Stimulated activated CD8-positive, alpha-beta memory T cell treated with anti-CD3 and anti-CD28 coated beads, Interleukin-7, amount 100 ng/mL, for 24 hours (primary cell): Measurements from ENCODE around the gene PTPRT.

ENCODE experiments used
- DNase-seq: peaks from one replicate; pipeline ENCODE4 v3.0.0-alpha.2; 2020; ENCODE audit warnings: low read depth

Gene PTPRT

GRCh38 chr20:43022568-43022967 lies 167.1 kb downstream of the PTPRT start:
- no peak for DNase-seq

GRCh38 chr20:43022081-43022480 lies 167.6 kb downstream of the PTPRT start:
- no peak for DNase-seq

- no peak for DNase-seq
These were observed 172.3 kb downstream of the PTPRT start for GRCh38 chr20:43017241-43018030.

DNA sequence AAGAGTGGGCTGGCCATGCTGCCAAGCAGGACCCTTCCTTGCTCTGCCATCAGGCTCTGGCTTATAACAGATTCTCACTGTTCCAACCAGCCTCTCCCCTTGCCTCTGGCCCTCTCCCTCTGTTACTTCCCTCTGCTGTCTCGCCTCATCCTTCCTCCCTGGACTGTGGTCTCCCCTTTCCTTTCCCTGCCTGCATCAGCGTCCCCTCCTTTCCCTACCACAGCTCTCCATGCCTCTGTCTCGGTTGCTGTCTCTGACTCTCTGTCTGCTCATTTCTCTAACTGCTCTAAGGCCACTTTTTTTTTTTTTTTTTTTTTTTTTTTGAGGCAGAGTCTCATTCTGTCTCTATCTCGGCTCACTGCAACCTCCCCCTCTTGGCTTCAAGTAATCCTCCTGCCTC lies 173.4 kb downstream of the PTPRT start:
- no peak for DNase-seq

- no peak for DNase-seq
These were observed 174.1 kb downstream of the PTPRT start for GRCh38 chr20:43015566-43015965.

DNA sequence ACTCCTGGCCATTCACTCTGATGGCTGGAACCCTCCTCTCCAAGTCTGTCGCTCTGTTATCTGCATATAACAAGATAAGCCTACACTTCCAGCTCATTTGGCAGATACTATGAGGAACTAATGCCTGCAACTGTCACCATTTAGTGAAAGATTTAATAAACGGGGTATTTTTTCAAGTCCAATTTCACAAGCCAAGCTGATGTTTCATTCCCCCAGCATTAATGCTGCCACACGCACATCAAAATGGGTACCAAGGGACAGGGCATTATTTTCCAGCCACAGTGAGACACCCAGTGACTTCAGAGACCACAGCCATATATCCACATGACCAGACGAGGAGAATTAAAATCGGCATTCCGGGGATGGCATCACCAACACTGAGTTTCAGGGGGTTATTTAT lies 175.5 kb downstream of the PTPRT start:
- no peak for DNase-seq

- DNase-seq, result no peak
These were observed 178.2 kb downstream of the PTPRT start for GRCh38 chr20:43011491-43011890.

- no peak for DNase-seq
These were observed 180.2 kb downstream of the PTPRT start for GRCh38 chr20:43009532-43009931.

DNA sequence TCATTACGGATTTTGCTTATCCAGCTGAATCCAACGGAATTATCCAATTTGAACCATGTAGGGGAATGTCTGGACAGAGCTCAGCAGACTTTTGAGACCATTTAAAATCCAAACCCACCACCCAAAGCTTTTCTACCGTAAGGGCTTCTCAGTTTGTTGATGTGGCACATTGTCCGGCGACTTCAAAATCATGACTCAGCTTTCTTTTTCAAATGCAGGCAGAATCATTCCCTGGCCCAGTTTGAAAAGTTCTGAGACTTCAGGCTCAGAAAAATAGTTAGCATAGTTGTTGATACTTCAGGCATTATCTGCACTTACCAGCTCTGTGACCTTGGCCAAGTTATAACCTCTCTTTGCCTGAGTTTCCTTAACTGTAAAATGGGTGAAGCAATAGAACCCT lies 182.2 kb downstream of the PTPRT start:
- no peak for DNase-seq

DNA sequence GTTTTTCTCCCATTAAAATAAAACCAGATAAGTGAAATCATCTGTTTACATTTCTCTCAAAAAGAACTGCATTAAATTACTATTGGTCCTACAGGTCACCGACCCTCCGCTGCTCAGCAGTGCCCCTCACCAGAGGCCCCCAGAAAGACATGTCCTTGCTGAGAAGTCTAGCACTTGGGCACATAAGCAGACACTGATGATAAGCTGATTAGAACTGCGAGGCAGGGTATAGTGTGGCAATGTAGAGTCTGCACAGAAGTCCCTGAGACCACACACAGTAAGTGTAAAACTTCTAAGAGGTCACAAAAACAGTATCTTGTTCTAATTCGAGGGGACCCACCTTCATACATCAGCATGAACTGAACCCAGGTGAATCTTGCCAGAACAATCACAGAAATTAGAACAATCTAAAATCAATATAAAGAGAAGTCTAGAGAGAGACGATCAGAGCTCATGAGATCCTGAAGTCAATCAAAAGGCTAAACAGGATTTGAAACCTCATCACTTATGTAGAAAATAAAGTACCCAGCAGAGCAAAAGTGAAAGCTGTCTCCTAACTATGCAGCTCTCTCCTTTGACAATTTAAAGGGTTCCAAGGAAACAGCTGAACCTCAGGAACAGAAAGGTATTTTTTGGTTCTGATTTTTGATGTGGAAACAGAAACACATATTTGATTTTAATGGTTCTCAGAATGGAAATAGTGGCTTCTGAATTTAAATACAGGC lies 182.9 kb downstream of the PTPRT start:
- DNase-seq, result no peak

- no peak for DNase-seq
These were observed 186.3 kb downstream of the PTPRT start for GRCh38 chr20:43003318-43003944.

DNA sequence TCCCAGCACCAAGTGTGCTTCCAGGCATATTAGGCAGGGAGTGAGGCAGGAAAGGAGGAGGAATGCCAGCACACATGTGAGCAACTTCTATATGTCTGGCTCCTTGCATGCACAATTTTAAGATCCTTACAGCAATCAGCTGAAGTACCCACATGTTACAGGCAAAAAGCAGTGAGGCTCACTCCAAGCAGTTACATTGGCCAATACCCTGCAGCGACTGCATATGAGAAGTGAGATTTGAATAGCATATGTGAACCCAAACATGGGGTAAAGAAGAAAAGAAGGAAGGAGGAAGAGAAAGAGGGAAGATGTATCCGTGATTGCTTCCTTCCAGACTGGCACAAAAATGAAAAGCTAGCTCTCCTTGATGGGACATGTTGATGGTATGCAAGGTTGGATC lies 193.6 kb downstream of the PTPRT start:
- DNase-seq, result no peak

- no peak for DNase-seq
These were observed 201.4 kb downstream of the PTPRT start for GRCh38 chr20:42988319-42988718.

DNA sequence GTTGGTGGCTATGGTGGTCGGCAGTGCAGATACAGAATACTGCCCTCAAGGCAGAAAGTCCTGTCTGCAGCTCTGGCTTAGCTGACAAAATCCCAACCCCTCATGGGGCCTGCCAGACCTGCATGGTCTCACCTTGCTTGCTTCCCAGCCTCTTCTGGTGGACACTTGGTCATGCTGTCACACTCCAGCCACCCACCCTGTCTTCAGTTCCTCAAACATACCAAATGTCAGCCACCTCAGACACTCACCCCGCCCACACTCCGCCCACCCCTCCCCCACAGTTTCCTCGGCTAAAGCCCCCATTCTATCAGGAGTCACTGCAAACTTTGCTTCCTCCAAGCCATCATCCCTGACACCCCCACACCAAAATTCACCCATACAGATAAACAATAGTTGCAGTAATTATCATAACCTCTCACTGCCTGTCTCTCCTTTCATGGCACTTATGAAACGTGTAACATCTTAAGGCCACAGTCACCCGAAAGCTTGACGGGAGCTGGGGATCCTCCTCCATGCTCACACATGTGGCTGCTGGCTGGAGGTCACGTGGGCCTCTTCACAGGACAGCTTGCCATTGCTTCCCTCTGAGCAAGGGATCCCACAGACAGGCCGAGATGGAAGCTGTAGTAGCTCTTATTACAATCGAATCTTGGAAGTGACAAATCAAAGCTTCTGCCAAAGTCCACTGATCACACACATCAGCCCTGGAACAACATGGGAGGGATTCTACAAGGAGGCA lies 202.2 kb downstream of the PTPRT start:
- DNase-seq, result no peak

DNA sequence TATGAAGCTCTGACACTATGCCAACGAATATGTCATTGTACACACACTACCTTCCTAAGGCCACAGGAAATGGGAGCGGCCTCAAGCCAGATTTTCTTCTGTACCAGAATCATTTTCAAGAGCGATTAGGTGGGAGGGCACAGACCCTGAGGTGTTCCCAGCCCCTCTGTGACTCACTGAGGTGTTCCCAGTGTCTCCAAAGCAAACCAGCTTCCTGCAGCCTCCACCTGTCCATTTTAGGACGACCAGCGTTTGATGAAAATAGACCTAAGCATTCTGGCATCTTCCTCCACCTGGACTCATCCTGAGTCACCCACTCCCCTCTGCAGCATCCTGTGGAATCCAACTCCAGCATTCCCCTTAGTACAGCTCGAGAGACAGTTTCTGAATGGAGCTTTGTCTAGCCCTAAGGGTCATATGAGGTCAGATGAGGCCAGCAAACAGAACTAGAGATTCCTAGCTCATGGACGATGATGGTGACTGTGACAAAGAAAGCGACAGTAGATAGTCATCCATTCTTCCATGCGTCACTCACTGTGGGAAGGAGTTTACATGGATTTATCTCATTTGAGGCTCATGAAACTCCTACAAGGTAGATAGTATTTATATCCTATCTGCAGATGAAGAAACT lies 203.4 kb downstream of the PTPRT start:
- DNase-seq, result no peak

DNA sequence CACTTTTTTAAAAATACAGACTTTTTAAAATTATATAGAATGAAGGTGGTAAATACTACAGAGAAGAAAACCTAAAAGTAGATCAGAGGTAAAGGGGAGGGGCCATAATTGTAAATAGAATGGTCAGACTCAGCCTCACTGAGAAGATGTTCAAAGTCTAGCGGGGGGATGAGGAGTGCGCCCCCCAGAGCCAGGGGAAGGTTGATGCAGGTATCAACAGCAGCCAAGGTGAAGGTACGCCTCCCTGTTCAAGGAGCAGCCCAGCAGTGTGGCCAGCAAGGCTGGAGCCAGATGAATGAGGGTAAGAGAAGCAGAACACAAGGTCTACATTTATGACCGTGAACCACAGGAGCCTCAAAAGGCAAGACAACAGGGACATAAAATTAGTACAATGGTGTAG lies 204.1 kb downstream of the PTPRT start:
- no peak for DNase-seq

GRCh38 chr20:42982218-42982617 lies 207.5 kb downstream of the PTPRT start:
- no peak for DNase-seq

DNA sequence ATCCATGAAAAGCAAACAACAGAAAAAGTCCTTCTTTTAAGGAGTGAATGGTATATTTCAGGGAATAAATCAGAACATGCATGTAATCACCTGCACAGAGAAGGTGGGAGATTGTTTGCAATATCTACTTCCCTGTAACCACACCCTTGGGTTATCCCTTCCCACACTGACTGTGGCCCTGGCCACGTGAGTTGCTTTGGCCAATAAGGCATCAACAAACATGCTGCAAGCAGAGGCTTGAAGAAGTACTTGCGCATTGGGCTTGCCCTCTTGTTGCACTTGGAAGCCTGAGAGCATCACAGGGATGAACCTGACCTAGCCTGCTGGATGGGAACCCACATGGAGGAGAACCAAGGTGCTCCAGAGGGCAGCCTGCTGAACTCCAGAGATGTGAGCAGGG lies 208.5 kb downstream of the PTPRT start:
- DNase-seq, result no peak

DNA sequence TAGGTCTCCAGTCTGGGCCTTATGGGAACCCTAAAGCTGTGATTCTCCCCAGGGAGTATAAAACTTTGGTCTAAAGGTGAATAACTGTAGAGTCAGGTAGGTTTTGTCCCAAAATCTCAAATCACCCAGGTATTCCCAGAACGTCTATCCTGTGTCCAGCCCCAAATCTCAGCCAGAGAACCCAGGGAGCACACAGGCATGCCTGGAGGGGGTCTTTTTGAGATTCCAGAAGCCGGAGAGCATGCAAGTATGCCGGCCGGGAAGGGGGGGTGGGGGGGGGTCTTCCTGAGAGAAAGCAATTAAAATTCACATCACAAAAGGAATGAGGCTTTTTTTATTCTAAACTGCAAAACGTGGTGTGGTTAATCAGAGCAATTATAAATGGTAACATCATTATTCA lies 210.0 kb downstream of the PTPRT start:
- DNase-seq, result no peak

- no peak for DNase-seq
These were observed 211.3 kb downstream of the PTPRT start for GRCh38 chr20:42978184-42978974.

- no peak for DNase-seq
These were observed 213.7 kb downstream of the PTPRT start for GRCh38 chr20:42975974-42976373.
